Fibroblast of mammary gland (primary cell): ENCODE measurements around the gene SETD3.

Experiments
- DNase-seq: peaks from one replicate; pipeline ENCODE4 v3.0.0-alpha.2; 2010; ENCODE audit warnings: low read depth
- H3K4me3 ChIP-seq: 2 replicates; pipeline ENCODE4 v1.5.1; 2011; ENCODE audit warnings: low read depth, mild to moderate bottlenecking, low read length, moderate library complexity; ENCODE audit not compliant: control insufficient read depth
- TF ChIP-seq, protein P1 (sequence below): conservative IDR thresholded peaks from 2 replicates; pipeline ENCODE4 v1.5.1; 2011; ENCODE audit warnings: low read depth, low read length, inconsistent platforms; ENCODE audit not compliant: control insufficient read depth, insufficient read depth

The SETD3 gene

DNA sequence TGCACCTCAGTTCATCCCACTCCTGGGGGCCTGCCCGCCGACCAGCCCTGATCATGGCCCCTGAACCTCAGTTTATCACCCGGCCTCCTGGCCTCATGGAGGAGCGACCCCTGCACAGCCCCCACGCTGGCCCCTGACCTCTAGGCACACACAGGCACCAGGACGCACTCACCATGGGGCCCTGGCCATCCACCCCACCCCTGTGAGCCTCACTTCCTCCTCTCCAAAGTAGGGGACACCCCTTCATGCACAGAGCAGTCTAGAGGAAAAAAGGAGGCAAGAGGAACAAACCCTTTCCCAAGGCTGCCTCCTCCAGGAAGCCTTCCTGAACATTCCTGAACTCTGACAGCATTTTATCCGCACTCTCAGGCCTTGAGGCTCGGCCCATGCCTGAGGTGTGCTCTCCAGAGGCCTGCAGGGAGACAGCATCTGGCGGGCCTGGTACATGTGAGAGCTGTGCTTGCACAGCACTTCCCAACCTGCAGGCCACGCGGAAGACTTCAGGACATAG is 40.0 kb upstream of the SETD3 start:
- DNase-seq, result no peak
- no peak overlapping the region for H3K4me3 ChIP-seq
- TF ChIP-seq, protein P1, sequence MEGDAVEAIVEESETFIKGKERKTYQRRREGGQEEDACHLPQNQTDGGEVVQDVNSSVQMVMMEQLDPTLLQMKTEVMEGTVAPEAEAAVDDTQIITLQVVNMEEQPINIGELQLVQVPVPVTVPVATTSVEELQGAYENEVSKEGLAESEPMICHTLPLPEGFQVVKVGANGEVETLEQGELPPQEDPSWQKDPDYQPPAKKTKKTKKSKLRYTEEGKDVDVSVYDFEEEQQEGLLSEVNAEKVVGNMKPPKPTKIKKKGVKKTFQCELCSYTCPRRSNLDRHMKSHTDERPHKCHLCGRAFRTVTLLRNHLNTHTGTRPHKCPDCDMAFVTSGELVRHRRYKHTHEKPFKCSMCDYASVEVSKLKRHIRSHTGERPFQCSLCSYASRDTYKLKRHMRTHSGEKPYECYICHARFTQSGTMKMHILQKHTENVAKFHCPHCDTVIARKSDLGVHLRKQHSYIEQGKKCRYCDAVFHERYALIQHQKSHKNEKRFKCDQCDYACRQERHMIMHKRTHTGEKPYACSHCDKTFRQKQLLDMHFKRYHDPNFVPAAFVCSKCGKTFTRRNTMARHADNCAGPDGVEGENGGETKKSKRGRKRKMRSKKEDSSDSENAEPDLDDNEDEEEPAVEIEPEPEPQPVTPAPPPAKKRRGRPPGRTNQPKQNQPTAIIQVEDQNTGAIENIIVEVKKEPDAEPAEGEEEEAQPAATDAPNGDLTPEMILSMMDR, result no peak

DNA sequence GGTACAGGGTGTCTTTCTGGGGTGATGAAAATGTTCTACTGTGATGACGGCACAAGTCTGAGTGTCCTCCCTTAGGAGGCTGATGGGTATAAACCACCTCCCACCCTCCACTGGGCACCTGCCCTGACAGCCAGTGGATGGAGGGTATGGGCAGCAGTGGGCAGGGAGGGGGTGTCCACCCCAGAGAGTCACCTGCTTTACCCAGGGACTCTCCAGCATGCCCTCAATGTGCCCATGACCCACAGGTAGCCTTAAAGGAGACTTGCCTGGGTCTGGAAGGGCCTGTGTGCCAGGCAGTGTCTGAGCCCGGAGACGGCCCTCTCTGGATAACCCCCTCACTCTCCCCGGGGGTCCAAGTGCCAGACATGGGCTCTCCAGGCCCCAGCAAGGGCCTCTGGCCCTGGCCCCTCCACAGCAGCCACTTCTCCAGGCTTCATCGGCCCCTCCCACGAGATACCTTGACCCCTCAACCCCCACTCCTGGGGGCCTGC is 39.3 kb upstream of the SETD3 start:
- DNase-seq, result no peak
- TF ChIP-seq, protein P1, result no peak
- no peak overlapping the region for H3K4me3 ChIP-seq

DNA sequence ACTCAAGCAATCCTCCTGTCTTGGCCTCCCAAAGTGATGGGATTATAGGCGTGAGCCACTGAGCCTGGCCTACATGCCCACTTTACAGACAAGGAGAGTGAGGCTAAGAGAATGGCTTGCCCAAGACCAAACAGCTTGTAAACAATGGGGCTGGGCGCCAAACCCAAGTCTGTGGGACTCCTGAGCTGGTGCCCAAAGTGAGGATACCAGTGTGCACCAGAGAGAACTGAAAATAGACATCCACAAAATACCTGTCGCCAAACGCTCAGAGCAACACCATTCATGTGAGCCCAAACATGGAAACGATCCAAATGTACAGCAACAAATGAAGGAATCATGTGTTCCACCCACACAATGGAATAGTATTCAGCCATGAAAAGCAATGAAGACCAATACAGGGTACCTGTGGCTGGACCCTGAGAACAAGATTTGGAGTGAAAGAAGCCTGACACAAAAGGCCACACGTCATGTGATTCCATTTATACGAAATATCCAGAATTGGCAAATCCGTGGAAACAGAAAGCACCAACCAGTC is 38.8 kb upstream of the SETD3 start:
- no peak for DNase-seq
- TF ChIP-seq, protein P1, result no peak
- no peak overlapping the region for H3K4me3 ChIP-seq

DNA sequence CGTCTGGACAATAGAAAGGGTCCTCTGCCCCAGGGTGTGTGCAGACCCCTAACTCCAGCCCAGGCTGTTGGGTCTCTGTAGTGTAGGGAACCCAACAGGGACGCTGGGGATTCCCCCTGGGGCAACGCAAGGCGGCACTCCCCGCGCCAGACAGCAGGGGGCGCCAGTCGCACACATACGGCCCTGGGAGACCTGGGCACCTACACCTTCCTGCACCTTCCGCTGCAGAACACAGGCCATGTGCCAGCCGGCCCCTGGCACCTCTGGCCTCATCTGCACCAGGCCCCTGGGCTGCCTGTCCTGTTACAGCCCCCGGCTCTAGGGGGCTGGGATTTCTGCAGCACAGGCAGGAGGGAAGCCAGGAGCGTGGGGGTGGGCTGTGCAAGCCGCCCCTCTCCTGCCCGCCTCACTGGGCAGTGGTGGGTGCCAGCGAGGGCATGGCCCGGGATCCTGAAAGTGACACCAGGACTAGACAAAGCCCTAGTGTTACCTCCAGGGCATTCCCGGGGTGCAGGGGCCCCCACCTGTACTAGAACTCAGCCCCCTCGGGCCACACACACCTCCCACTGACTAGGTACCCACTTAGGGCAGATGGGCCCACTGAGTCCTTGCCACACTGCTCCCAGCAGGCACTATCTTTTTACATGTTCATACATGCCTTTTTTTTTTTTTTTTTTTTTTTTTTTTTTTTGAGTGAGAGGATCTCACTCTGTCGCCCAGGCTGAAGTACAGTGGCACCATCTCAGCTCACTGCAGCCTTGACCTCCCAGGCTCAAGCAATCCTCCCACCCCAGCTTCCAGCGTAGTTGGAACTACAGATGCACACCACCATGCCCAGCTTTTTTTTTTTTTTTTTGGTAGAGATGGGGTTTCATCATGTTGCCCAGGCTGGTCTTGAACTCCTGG is 38.0 kb upstream of the SETD3 start:
- TF ChIP-seq, protein P1, result peak; percentile 80
- peak; percentile 36 for DNase-seq
- no peak overlapping the region for H3K4me3 ChIP-seq

DNA sequence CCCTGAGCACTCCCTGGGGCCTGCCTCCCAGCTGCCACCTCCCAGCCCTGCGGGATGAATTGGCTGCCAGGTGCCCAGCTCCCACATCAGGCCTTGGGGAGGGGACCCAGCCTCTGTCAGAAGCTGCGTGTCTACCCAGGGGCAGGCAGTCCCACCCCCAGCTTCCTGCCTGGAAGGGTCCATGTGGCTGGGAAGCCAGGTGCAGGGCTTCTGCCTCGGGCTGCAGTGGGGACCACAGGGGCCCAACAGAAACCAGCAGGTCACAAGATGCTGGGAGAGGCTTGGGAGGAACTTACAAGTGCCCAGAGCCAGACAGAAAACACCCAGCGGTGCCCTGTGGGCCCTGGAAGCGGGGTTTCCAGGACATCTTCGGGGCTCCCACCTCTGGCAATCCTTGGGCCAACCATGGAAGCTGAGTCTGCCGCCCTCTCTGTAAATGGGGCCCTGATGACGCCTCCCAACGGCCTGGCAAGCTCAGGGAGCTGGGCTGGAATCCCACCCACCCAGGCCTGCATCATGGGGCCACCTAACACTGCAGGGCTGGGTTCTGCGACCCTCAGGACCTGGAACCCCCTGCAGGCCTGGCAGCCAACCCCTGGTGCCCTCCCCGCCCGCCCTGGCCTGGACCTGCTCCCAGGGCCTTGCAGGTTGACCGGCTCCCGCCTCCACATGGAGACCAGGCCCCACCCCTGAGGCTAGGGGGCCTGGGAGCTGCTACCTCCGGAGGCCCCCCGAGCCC is 37.2 kb upstream of the SETD3 start:
- TF ChIP-seq, protein P1, result no peak
- no peak overlapping the region for H3K4me3 ChIP-seq
- no peak for DNase-seq

DNA sequence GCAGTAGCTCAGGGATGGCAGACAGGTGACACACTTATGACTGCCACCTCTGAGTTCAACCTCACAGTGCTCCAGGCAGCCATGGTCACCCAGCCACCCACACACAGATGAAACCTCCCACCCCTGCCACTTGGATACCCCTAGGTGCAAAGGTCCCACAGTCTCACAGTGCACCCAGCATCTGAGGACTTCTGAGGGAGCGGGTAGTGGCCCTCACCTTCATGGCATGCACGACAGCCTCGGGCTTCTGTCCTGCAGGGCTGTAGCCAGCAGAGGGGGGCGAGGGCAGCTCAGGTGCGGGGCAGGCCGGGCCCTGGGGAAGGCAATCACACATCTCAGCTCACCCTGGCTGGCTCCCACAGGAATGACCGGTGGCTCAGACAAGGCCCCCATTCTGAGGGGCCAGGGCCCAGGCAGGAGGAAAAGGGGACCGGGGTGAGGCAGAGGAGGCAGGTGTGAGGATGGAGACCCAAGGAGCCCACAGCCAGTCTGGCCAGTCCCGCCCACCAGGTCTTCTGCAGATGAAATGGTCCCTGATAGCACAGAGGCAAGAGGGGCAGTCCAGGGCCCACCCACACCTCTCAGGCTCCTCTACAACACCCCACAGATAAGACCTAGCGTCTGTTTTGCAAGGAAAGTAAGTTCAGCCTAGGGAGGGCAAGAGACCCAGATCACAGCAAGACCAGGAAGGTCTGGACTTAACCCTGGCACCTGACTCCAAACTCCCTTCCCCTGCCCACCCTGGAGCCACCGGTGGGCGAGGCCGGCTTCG is 36.4 kb upstream of the SETD3 start:
- no peak overlapping the region for H3K4me3 ChIP-seq
- TF ChIP-seq, protein P1, result no peak
- no peak for DNase-seq
